H1 (cell line): ENCODE data around the gene ABL2. TPM values are rescaled to one million over a fixed set of nuclear protein-coding genes. Genes with fewer than 3 reads are reported as not detected.

Experiments used
- CTCF ChIA-PET: fragments of 300-600 bp; sonication (Branson Sonifier 250); formaldehyde crosslinking; loops from one replicate; lab custom pipeline; 2021; ENCODE audit not compliant: partially characterized antibody; lab: Charles Lee
- POLR2A ChIA-PET: fragments of 300-600 bp; sonication (Branson Sonifier 250); formaldehyde crosslinking; loops from one replicate; lab custom pipeline; 2021; ENCODE audit warnings: inconsistent platforms; ENCODE audit not compliant: partially characterized antibody; lab: Charles Lee
- DNase-seq, 2 experiments: peaks; one replicate each; pipeline versions ENCODE4 v3.0.0 to v3.0.0-alpha.2; 2010 to 2022; ENCODE audit warnings: low spot score in 2 of 2, low read depth in 1 of 2, mixed read lengths in 1 of 2
- FAIRE-seq: peaks from 2 replicates; lab custom pipeline; 2011; peaks lifted over from hg19 to GRCh38; lab: Jason Lieb, UNC
- H2AFZ ChIP-seq: 2 replicates; pipeline ENCODE4 v1.8.1; 2012; ENCODE audit warnings: low read length, inconsistent platforms
- H2AK5ac ChIP-seq: 2 replicates; pipeline ENCODE4 v1.6.1; 2013; ENCODE audit warnings: low read depth, low read length
- H2BK120ac ChIP-seq: replicated peaks from 2 replicates; pipeline ENCODE3; 2013; ENCODE audit warnings: low read depth, low read length, inconsistent platforms
- H2BK12ac ChIP-seq: 2 replicates; pipeline ENCODE4 v1.6.1; 2013; ENCODE audit warnings: low read depth, low read length
- H2BK15ac ChIP-seq: 2 replicates; pipeline ENCODE4 v1.6.1; 2013; ENCODE audit warnings: low read length
- H2BK20ac ChIP-seq: 2 replicates; pipeline ENCODE4 v1.6.1; 2013; ENCODE audit warnings: low read length
- H2BK5ac ChIP-seq: 2 replicates; pipeline ENCODE4 v1.6.1; 2013; ENCODE audit warnings: low read depth, low read length
- H3K14ac ChIP-seq: 2 replicates; pipeline ENCODE4 v1.6.1; 2013; ENCODE audit warnings: inconsistent platforms; ENCODE audit not compliant: insufficient read length
- H3K18ac ChIP-seq: 2 replicates; pipeline ENCODE4 v1.6.1; 2013; ENCODE audit warnings: low read length; ENCODE audit errors: extremely low read depth
- H3K23ac ChIP-seq: 2 replicates; pipeline ENCODE4 v1.6.1; 2013; ENCODE audit warnings: inconsistent platforms; ENCODE audit not compliant: insufficient read length
- H3K23me2 ChIP-seq: 2 replicates; pipeline ENCODE4 v1.6.1; 2013; ENCODE audit warnings: low read depth, low read length
- H3K27ac ChIP-seq: 2 replicates; pipeline ENCODE4 v1.6.1; 2011; ENCODE audit warnings: low read depth, low read length, inconsistent platforms
- H3K27me3 ChIP-seq, 4 experiments: replicated peaks in 1 of 4; 1 replicate in 1 of 4; 2 replicates in 3 of 4; pipeline versions ENCODE4 v1.6.1 to v1.8.1; 2011 to 2013; ENCODE audit warnings: low read length in 3 of 4, mild to moderate bottlenecking in 3 of 4, inconsistent platforms in 2 of 4, mixed read lengths in 2 of 4, moderate library complexity in 1 of 4; ENCODE audit not compliant: control insufficient read depth in 3 of 4, insufficient read depth in 3 of 4; ENCODE audit errors: extremely low read depth in 1 of 4
- H3K36me3 ChIP-seq, 4 experiments: 2 replicates each; pipeline versions ENCODE4 v1.6.1 to v1.8.1; 2011 to 2013; ENCODE audit warnings: mild to moderate bottlenecking in 4 of 4, low read length in 3 of 4, moderate library complexity in 2 of 4, control low read depth in 1 of 4, inconsistent platforms in 1 of 4; ENCODE audit not compliant: insufficient read depth in 4 of 4, control insufficient read depth in 2 of 4
- H3K4ac ChIP-seq: replicated peaks from 2 replicates; pipeline ENCODE3; 2013; ENCODE audit warnings: low read length, low read depth, mixed read lengths, inconsistent platforms; ENCODE audit not compliant: insufficient read length
- H3K4me1 ChIP-seq, 4 experiments: replicated peaks in 1 of 4; 1 replicate in 1 of 4; 2 replicates in 3 of 4; pipeline versions ENCODE4 v1.6.1 to v1.8.1; 2011 to 2013; ENCODE audit warnings: low read length in 3 of 4, inconsistent platforms in 2 of 4, mixed read lengths in 1 of 4; ENCODE audit not compliant: insufficient read depth in 4 of 4, control insufficient read depth in 3 of 4
- H3K4me2 ChIP-seq, 2 experiments: 2 replicates each; pipeline versions ENCODE4 v1.6.1 to v1.8.1; 2011 to 2013; ENCODE audit warnings: low read depth in 2 of 2, low read length in 2 of 2, control low read depth in 1 of 2, inconsistent platforms in 1 of 2, mild to moderate bottlenecking in 1 of 2; ENCODE audit not compliant: insufficient read depth in 1 of 2
- H3K4me3 ChIP-seq, 4 experiments: fragments of 200-600, 300-600 bp in 1 of 4; sonication (generic), shearing (Covaris generic), sonication (Bioruptor Twin) in 1 of 4; 2 replicates each; pipeline versions ENCODE4 v1.5.1 to v1.8.1; 2011 to 2016; ENCODE audit warnings: low read length in 4 of 4, low read depth in 3 of 4, control low read depth in 2 of 4, inconsistent platforms in 2 of 4, mild to moderate bottlenecking in 2 of 4, mixed read lengths in 1 of 4, moderate library complexity in 1 of 4; ENCODE audit not compliant: insufficient read depth in 2 of 4; ENCODE audit errors: extremely low read depth in 1 of 4
- H3K56ac ChIP-seq: replicated peaks from 2 replicates; pipeline ENCODE3; 2013; ENCODE audit warnings: low read depth, mild to moderate bottlenecking, mixed read lengths, low read length, inconsistent platforms; ENCODE audit not compliant: insufficient read length
- H3K79me1 ChIP-seq: 2 replicates; pipeline ENCODE4 v1.6.1; 2013; ENCODE audit warnings: low read depth, low read length, control low read depth
- H3K79me2 ChIP-seq, 2 experiments: 2 replicates each; pipeline versions ENCODE4 v1.6.1 to v1.8.1; 2012 to 2013; ENCODE audit warnings: low read length in 2 of 2, mild to moderate bottlenecking in 2 of 2, inconsistent platforms in 1 of 2; ENCODE audit not compliant: insufficient read depth in 2 of 2, control insufficient read depth in 1 of 2
- H3K9ac ChIP-seq, 4 experiments: replicated peaks in 1 of 4; 1 replicate in 1 of 4; 2 replicates in 3 of 4; pipeline versions ENCODE4 v1.6.1 to v1.8.1; 2011 to 2013; ENCODE audit warnings: low read depth in 3 of 4, low read length in 3 of 4, control low read depth in 2 of 4, mild to moderate bottlenecking in 2 of 4, moderate library complexity in 2 of 4, inconsistent platforms in 1 of 4; ENCODE audit errors: extremely low read depth in 1 of 4
- H3K9me3 ChIP-seq, 2 experiments: 2 replicates each; pipeline versions ENCODE4 v1.6.1 to v1.8.1; 2012 to 2013; ENCODE audit warnings: mild to moderate bottlenecking in 2 of 2, moderate library complexity in 2 of 2, control low read depth in 1 of 2, inconsistent platforms in 1 of 2, low read depth in 1 of 2, low read length in 1 of 2, mixed read lengths in 1 of 2; ENCODE audit not compliant: insufficient read depth in 2 of 2
- H4K20me1 ChIP-seq, 2 experiments: replicated peaks in 1 of 2; 2 replicates each; pipeline versions ENCODE3 to v1.8.1; 2011 to 2013; ENCODE audit warnings: inconsistent platforms in 2 of 2, low read length in 2 of 2, mild to moderate bottlenecking in 1 of 2; ENCODE audit not compliant: insufficient read depth in 2 of 2, control insufficient read depth in 1 of 2
- H4K5ac ChIP-seq: 2 replicates; pipeline ENCODE4 v1.6.1; 2013; ENCODE audit warnings: low read length, low read depth, mixed read lengths, inconsistent platforms; ENCODE audit not compliant: insufficient read length
- H4K8ac ChIP-seq: 2 replicates; pipeline ENCODE4 v1.8.0; 2013; ENCODE audit warnings: mild to moderate bottlenecking, moderate library complexity, low read length, inconsistent platforms; ENCODE audit not compliant: insufficient read depth; ENCODE audit errors: extremely low read depth
- H4K91ac ChIP-seq: replicated peaks from 2 replicates; pipeline ENCODE3; 2013; ENCODE audit warnings: low read length, mixed read lengths, inconsistent platforms; ENCODE audit not compliant: insufficient read length
- EGR1 ChIP-seq: IDR thresholded peaks from 2 replicates; pipeline ENCODE4 v1.6.1; 2011; ENCODE audit warnings: low read depth, low read length, borderline replicate concordance
- JUND ChIP-seq: IDR thresholded peaks from 2 replicates; pipeline ENCODE4 v1.6.1; 2011; ENCODE audit warnings: mild to moderate bottlenecking, improper control_type of control experiment, low read length
- RNF2 ChIP-seq: fragments of 200-900, 300-1000 bp; sonication (generic); IDR thresholded peaks from 2 replicates; pipeline ENCODE4 v1.7.1; 2016; ENCODE audit warnings: borderline replicate concordance, low read depth, mild to moderate bottlenecking, antibody characterized with exemption, low read length; ENCODE audit not compliant: poor library complexity, severe bottlenecking; ENCODE audit errors: missing control alignments
- WGBS, 2 experiments: shearing (Covaris generic) in 1 of 2; methylation state at CpG; one replicate each; pipeline versions ENCODE4 v1.1.6 to v1.1.7; 2013 to 2015; ENCODE audit warnings: low lambda C conversion rate in 2 of 2, mixed read lengths in 2 of 2, inconsistent platforms in 1 of 2, low coverage in 1 of 2, missing lambda C conversion rate in 1 of 2; ENCODE audit not compliant: insufficient replicate concordance in 2 of 2, insufficient coverage in 1 of 2, insufficient read length in 1 of 2; ENCODE audit errors: extremely low coverage in 1 of 2, missing lambda C conversion rate in 1 of 2; 5-methylcytosine and 5-hydroxymethylcytosine counted together
- polyA plus RNA-seq, 7 experiments: library from polyadenylated mRNA; depleted of rRNA in 3 of 7; stranded (reverse) in 5 of 7; unstranded in 2 of 7; fragments of >200 nt in 5 of 7; fragments of 200-250 nt in 2 of 7; gene quantifications; 1 replicate in 5 of 7; 2 replicates in 1 of 7; 4 replicates in 1 of 7; pipeline versions ENCODE4 v1.2.1 to v1.2.3, GENCODE V29; 2011 to 2013; ENCODE audit warnings: missing spikeins in 2 of 7, mixed read lengths in 2 of 7
- total RNA-seq: library from RNA; stranded (reverse); fragmentation: NEBNext Ultra II Directional; extraction: Animal tissue kit (Norgen Biotek cat#: 25700); gene quantifications from 2 replicates; pipeline ENCODE4 v1.2.1, GENCODE V29; 2021

ABL2 gene
- total and polyA plus RNA-seq, 2 of the 8 experiments (the other 6 are each of a cell fraction or from before 2014, with no cell fraction given) = 4.5 to 19.1 TPM

DNA sequence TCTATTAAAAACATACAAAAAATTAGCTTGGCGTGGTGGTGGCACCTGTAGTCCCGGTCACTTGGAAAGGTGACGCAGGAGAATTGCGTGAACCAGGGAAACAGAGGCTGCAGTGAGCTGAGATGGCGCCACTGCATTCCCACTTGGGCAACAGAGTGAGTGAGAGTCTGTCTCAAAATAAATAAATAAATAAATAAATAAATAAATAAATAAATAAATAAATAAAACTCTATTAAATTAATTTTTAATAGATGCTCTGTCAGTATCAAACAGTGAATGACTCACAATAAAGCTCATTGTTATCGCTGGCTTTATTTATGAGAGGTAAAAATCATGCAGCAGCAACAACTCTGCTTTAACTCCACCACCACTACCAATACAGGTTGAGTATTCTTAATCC, 72.8 kb downstream of the ABL2 start:
- Histone ChIP-seq H3K4me1 (0 out of 7 replicates have a peak, but pooled peaks cover 0 to 2% (median 0%) of the 10 kb centered on the region in 4 experiments), H2AFZ (no peak overlapping the region), H3K4me3 (no peak overlapping the region), H3K79me1 (peaks cover 3% of the 10 kb centered on the region; the same call in 1 of the 2 replicates), H3K14ac (no peak overlapping the region), H3K27me3 (no peaks in the 10 kb centered on the region), H4K20me1 (no peaks in the 10 kb centered on the region), H4K8ac (no peak overlapping the region), H2BK20ac (no peak overlapping the region), H2BK15ac (no peak overlapping the region), H2BK120ac (no peak overlapping the region), H3K18ac (no peak overlapping the region), H3K79me2 (peaks cover 0 to 36% of the 10 kb centered on the region in 2 experiments; a peak in 2 of 4 replicates), H2BK12ac (no peak overlapping the region), H2AK5ac (no peak overlapping the region), H3K9me3 (no peaks in the 10 kb centered on the region), H3K23me2 (no peaks in the 10 kb centered on the region), H4K5ac (no peak overlapping the region), H3K4me2 (no peak overlapping the region), H3K27ac (no peak overlapping the region), H3K56ac (no peak overlapping the region), H3K23ac (no peak overlapping the region), H3K9ac (no peak overlapping the region), H2BK5ac (no peak overlapping the region), H4K91ac (no peak overlapping the region), H3K4ac (no peak overlapping the region), H3K36me3 (no peaks in the 10 kb centered on the region)
- ChIA-PET CTCF (interaction anchor here (1.4 to 2.1 kb wide), 4 partner anchors 15 to 654 kb away, joined by 4 to 7 read pairs (median 5); no protein-coding TSS in a partner anchor), POLR2A (interaction anchor here (1.2 kb wide), 1 partner anchor 36 kb away, joined by 4 read pairs; no protein-coding TSS in a partner anchor)
- WGBS, 2 experiments = 92% methylated on average over 6 of the region's 6 CpGs; no CpG with 5 or more reads in 1 of the 2 experiments
- FAIRE-seq = no peak
- TF ChIP-seq RNF2 = no peak
- no peak for TF ChIP-seq JUND
- TF ChIP-seq EGR1 = no peak
- no peak for DNase-seq
